T-helper 22 cell (primary cell): ENCODE data around the gene TXNIP.

Source experiments
- DNase-seq: peaks from one replicate; pipeline ENCODE4 v3.0.0-alpha.2; 2020; ENCODE audit warnings: low read depth

Gene TXNIP

DNA sequence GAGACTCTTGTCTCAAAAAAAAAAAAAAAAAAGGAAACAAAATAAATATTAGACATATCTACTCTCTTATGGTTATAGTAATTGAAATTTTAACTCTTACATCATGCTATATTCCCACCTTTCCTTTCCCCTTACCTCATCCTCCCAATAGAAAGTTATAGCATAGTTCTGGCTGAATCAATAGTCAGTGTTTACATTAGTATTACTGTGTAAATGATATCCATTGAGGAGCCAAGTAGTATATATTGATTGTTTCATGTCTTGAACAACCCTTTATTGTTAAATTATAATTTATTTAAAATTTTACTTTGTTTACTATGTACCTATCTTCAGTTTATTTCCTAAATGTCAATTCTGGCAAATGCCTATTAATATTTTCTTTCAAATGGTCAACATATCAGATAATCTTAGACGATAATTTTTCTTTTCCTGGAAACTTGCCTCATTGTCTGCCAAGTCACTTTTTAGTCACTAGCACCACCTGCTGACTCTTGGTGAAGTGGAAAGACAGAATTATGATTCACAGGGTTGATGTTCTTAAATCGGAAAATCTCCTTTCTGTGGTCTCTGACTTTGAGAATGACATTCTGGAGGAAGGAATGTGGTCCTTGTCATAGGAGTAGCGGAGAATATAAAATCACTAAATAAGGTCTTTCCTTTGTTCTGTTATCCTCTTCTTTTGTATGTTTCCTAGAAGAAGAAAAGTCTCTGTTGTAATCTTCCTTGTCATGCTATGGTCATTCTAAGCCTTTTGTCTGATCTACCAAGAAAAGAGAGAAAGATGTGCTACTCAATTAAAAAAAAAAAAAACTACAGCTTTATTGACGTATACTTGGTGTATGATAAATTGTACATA is 16.6 kb upstream of the TXNIP start:
- peak; percentile 24 for DNase-seq

DNA sequence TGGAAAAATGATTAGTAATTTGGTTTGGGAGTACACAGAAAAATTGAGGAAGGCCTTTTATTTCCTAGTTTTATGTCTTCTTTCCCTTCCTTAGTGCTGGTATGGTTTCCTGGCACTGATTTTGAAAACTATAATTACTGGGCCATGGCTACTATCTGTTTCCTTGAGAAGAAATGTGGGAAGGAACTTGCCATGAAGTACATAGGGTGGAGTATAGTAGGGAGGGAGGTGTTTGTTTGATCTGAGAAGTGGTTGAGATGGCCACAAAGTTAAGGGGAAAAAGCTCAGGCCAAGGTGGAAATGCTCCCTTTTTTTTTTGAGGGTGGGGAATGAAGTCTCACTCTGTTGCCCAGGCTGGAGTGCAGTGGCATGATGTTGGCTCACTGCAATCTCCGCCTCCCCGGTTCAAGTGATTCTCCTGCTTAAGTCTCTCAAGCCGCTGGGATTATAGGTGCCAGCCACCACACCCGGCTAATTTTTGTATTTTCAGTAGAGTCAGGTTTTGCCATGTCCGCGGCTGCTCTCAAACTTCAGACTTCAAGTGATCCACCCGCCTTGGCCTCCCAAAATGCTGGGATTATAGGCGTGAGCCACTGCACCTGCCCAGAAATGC is 13.9 kb upstream of the TXNIP start:
- no peak for DNase-seq

DNA sequence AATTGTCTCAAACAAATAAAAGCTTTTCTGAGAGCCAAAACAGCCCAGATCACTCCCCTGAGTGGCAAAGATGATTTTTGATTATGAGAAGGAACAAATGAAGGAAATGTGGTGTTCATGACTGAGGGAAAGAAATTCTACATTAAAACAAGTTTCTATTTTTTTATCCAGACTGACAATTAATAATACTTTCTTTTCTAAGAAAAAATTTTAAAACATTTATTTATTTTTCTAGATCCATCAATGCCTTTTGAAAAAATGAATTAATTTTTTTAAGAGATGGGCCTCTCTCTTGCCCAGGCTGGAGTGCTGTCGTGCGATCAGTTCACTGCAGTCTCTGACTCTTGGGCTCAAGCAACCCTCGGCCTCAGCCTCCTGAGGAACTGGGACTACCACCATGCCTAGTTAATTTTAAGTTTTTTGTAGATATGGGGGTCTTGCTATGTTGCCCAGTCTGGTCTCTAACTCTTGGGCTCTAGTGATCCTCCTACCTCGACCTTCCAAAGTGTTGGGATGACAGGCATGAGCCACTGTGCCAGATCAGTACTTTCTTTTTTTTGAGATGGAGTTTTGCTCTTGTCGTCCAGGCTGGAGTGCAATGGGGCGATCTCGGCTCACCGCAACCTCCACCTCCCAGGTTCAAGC is 11.2 kb upstream of the TXNIP start:
- no peak for DNase-seq

DNA sequence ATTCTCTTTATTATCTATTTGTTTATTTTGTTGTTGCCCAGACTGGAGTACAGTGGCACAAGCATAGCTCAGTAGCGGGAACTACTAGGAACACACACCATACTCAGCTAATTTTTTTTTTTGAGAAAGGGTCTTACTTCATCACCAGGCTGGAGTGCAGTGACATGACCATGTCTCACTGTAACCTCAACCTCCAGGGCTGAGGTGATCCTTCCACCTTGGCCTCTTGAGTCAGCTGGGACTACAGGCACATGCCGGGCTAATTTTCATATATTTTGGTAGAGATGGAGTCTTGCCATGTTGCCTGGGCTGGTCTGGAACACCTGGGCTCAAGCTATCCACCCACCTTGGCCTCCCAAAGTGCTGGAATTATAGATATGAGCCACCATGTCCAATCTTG is 5.3 kb upstream of the TXNIP start:
- DNase-seq: no peak

DNA sequence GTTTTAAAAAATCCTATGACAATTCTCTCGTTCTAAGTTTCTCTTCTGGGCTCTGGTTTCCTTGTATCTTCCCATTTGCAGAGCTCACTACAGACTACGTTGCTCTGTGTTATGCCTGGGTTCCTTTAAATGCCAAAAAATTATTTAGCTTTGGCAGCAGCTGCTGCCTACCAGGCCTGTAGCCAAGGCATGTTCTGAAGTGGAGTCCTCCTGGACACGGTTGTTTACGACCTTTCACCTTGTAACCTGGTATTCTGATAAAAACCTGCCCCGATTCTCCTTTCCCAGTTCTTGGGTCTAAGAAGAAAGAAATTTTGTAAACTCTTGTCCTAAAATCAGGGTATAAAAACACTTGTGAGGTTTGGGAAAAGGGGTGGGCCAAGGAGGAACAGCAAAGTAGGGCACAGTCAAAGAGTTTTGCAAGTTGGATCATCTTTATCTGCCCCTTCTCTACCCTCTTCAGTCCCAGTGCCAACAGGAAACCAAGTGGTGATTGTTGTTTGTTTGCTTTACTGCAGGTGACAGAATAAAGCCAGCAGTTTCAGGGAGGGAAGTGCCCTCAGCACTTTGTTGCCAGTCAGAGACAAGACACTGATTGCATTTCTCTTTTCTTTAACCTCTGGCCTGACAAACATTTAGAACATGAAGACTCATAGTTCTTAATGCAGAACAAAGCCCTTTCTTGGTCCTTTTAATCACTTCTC is 3.1 kb upstream of the TXNIP start:
- DNase-seq: peak; percentile 25

DNA sequence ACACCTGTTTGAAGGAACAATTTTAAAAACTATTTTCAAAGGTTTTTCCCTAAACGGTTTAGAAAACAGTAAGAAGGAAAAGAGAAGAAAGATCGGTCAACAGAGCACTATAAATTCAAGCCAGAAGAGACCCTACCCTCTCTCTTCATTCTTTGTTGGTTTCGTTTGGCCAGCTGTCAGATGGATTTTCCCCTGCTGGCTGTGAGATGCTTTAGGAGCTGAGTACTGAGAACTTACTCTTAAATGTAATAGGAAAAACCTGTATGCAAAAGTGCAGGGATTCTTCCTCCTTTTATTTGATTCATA is 1.3 kb upstream of the TXNIP start:
- no peak for DNase-seq

DNA sequence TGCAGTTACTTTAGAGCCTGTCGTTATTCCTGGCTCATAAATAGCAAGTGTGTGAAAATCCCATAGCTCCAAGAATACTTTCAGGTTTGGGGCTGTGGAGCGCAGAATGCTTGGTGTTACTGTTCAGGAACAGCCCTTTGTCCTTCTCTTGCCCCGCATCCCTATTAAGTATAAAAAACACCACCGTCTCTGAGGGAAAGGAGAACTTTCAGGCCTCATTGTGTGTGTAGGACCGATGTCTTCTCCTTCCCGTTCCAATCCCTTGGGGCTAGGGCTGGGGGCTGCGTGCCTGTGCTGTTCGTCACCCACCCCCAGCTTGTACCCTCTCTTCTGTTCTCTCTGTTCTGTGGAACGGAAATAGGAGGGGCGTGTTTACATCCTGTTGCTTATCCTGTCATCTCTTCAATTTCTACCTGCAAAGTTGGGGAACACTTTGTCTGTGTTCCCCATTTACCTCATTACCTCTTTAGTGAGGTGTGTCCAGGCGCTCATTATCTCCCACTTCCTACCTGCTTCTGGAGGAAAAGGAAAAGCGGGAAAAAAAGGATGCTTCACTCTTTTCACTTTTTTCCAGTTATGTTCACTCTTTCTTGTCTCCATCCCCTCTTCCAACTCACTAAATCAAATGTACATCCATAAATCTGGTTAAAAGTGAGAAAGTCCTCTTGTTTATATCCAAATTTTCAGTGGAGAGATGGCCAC is 788 bp upstream of the TXNIP start:
- DNase-seq: peak; percentile 57

DNA sequence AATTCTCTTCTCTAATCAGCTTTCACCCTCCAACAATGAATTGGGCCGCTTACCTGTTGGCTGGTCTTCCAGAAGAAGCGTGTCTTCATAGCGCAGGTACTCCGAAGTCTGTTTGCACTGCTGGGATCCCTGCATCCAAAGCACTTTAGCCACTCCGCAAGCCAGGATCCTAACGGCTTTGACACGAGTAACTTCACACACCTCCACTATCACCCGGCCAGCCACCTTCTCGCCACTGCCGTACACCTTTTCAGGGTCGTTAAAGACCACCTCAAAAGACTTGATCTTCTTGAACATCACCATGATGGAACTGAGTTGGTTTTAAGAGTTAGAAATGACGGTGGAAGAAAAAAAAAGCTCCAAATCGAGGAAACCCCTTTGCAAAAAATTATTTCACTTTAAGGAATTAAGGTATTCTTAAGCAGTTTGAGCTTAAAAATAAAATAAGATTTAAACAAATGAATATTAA is 381 bp downstream of the TXNIP start:
- DNase-seq: no peak

DNA sequence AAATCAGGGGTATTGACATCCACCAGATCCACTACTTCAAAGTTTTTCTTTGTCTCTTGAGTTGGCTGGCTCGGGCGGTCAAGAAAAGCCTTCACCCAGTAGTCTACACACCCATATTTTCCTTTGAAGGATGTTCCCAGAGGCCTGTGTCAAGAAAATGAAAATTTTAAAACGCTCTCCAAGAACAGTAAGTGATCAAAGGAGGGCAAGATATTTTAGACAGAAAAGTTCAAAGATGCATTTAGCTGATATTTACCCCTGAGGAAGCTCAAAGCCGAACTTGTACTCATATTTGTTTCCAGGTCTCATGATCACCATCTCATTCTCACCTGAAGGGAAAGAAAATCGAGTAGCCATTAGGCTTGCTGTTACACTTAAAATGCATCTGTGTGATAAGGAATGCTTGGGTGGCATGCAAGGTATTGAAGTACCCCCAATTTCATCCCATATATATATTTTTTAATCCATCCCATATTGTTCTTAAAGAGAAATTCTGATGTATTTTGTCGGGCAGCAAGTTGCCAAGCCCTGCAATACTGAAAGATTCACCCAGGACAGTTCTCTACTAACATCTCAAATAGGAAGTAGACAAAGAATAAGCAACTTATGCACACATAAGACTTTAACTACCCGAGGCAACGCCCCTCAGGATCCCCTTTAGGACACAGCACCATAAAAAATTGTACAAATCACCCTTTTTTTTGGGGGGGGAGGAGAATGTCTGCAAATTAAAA is 1.1 kb downstream of the TXNIP start:
- no peak for DNase-seq

DNA sequence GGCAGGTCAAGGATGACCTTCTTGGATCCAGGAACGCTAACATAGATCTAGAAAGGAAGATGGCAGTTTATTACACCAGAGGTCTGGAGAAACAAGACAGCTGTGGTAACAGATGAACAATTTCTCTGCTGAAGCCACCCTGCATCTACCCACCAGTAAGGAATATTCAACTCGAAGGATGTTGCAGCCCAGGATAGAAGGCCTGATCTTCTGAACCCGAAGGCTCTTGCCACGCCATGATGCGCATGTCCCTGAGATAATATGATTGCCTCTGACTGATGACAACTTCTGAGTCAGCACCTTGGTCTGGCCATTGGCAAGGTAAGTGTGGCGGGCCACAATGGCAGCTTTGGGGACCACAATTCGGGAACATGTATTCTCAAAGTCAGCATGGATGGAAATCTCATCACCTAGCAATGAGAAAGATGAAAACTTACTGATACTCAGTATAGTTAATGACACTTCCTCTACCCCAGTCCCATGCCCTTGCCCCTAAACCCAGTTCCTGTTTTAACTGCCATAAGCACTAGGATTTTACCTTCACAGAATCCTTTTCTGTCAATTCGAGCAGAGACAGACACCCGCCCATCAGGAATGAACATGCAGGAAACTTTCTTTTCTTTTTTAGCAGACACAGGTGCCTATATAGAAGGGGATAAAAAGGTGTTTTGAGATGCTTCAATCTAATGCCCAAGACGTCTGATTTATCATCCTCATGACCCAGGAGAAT is 1.8 kb downstream of the TXNIP start:
- peak; percentile 21 for DNase-seq

DNA sequence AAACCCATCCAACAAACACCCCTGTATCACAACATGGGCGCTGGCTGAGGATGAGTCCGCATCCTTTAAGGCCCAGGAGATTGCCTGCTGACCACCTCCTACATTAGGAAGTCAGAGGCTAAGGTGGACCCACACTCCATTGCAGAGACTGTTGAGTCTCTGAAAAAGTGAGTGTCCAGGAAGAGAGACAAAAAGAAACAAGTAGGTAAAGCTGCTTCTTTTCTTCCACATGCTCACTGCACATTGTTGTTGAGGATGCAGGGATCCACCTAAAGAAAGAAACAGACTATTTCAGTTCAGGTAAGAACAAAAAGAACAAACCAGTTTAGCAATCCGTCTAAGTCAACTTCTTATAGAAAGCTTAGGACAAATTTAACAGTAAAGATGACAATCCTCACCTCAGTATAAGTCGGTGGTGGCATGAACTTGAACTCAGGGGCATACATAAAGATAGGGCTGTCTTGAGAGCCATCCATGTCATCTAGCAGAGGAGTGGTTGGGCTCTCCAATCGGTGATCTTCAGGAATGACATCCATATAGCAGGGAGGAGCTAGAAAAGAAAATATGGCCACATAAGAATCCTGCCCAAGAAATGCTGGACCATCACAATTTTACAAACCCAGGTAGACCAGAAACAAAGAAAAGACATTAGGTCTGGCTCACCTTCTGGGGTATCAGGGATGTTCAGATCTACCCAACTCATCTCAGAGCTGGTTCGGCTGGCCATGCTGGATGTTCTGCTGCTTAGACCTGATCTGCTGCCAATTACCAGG is 2.6 kb downstream of the TXNIP start:
- no peak for DNase-seq

DNA sequence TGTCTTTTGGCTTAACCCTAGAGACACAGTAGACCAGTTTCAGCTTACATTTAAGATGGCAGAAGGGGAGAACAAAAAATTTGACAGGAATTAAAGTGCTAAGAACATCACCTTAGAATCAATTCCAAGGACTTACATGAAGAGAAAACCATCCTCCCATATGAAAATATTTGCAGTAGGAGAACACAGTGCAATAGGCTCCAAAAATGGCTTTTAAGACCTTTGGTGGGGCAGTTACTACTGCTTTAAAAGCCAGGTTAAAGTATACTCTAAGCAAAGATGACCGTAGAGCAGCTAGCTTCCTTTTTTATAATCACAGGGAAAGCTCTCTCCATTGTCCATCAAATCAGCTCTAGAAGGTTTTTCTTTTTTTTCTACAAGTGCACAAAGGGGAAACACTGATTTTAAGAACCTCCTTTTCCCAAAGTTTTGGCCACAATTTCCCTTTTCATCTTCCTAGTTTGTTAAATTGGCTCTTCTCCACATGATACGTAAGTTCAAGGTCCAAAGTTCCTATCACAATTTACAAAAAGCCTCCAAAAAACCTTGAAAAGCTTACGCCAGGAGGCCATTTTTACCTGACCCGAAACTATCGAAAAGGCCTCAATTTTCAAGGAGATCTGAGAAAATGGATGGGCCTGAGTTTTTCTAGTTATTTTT is 3.3 kb downstream of the TXNIP start:
- no peak for DNase-seq

DNA sequence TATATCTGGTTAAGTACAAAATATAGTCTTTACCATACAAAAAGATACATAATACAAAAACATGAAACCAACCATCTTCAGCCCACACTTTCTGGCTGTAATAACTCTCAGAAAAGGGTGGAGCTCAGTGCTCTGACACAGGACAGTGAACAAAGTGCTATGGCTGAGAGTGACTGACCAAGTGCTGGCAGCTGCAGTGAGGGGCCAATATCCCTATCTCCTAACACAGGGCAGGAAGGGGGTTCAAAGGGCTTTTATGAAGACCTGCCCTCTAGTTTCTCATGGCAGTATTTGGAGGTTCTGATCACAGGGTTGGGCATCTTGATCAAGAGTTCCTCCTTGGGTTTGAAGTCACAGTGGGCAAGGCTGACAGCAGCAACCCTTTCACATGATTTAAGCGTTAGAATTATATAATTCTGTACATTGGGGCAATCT is 3.9 kb downstream of the TXNIP start:
- DNase-seq: no peak

DNA sequence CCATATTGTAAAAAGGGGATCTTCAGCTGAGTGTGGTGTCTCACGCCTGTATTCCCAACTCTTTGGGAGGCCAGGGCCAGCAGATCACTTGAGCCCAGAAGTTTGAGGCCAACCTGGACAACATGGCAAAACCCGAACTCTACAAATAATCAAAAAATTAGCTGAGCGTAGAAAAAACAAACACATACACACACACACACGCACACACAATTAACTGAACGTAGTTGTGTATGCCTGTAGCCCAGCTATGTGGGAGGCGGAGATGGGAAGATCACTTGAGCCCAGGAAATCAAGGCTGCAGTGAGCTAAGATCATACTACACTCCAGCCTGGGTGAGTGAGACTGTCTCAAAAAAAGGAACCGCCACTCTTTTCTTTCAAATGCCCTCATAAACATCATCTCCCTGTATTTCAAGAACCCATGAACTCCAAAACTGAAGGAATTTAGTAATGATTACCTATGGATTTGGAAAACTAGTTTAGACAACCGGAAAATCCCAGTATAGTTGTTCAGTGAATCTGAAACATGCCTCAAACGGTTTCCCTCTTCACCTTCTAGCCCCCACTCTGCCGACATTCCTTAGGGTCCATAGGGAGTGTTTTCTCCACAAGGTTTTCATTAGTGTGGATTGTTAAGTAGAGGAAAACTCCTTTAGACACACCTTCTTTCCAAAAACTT is 4.5 kb downstream of the TXNIP start:
- no peak for DNase-seq

DNA sequence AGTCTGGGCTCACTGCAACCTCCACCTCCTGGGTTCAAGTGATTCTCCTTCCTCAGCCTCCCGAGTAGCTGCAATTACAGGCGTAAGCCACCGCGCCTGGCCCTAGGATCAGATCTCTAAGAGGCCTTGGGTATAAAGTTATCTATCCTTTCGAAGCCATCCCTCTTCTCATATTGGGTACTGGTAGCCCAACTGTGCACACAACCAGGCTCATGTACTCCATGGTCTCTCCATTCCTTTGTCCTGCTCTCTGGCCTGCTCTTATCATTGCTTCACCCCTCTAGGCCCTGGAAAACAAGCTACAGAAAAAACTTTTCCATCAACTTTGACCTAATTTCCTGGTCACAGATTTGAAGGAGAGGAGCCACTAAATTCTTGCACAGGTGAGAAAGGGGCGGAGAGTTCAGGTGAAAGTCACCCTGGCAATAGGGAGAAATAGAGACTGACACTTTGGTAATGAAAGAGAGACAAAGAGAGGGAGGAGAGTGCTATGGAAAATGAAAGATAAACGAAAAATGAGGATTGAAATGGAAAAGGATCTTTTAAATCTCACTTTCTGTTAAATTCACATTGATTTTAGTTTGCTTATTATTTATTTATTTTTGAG is 6.0 kb downstream of the TXNIP start:
- no peak for DNase-seq

DNA sequence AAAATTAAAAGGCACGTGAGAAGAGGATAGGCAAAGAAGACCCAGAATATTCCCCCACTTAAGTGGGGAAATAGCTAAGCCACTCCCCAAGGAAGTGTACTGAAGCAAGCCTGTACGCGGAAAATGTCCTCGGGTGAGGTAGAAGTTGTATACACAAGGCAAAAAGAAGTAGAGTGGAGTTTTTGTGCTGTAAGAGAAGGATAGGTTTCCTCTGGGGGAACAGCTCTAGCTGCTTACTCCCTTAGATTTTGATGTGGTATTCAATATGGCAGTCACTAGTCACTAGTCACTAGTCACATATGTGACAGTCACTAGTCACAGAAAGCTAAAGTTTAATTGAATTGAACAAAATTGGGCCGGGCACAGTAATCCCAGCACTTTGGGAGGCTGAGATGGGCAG is 7.6 kb downstream of the TXNIP start:
- DNase-seq: no peak

DNA sequence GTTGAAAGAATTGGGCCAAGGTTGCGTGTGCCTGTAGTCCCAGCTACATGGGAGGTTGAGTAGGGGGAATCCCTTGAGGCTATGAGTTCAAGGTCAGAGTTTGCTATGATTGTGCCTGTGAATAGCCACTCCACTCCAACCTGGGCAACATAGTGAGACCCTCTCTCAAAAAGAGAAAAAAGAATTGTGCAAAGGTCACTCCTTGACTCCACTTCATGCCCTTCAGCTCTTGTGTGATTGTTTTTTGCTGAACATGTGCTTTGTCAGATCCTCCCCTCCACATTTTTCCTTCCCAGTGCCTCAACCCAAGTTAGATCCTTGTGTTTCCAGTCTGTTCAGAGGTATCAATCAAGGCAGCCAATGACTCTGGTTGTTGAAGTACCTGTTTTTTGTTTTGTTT is 8.5 kb downstream of the TXNIP start:
- DNase-seq: no peak

DNA sequence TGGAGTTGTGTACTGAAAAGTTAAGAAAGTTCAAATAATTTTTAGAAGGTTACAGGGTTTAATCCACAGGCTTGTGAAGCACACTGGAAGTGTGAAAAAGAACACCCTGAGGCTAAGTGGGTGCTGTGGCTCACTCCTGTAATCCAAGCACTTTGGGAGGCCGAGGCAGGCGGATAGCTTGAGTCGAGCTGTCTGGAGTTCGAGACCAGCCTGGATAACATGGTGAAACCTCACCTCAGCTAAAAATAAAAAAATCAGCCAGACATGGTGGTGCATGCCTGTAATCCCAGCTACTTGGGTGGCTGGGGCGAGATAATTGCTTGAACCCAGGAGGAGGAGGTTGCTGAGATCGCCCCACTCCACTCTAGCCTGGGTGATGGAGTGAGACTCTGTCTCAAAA is 9.8 kb downstream of the TXNIP start:
- no peak for DNase-seq
